GM21717 (cell line): ENCODE data around the gene IQGAP2.
"Not testable (repeated sequence)": the region's sequence is repeated elsewhere in the genome, so short reads cannot be mapped to it uniquely, and the experiment has no call there.

ENCODE experiments used
- ATAC-seq: cut with Tn5 transposase; IDR thresholded peaks from one replicate; pipeline ENCODE4 v1.9.1; 2021; ENCODE audit warnings: mild to moderate bottlenecking, moderate library complexity; ENCODE audit not compliant: unreplicated experiment

IQGAP2 gene

GRCh38 chr5:76735762-76736545 is 332.9 kb downstream of the IQGAP2 start:
- ATAC-seq = no peak

GRCh38 chr5:76736679-76737556 is 333.8 kb downstream of the IQGAP2 start:
- no peak for ATAC-seq

- no peak for ATAC-seq
Measured at GRCh38 chr5:76737846-76738245, 334.8 kb downstream of the IQGAP2 start.

- ATAC-seq = not testable (repeated sequence)
Measured at GRCh38 chr5:76741506-76741905, 338.4 kb downstream of the IQGAP2 start.

GRCh38 chr5:76742583-76742982 is 339.5 kb downstream of the IQGAP2 start:
- ATAC-seq = no peak

- ATAC-seq = no peak
Measured at GRCh38 chr5:76744632-76745031, 341.5 kb downstream of the IQGAP2 start.

GRCh38 chr5:76745670-76746069 is 342.6 kb downstream of the IQGAP2 start:
- no peak for ATAC-seq

- no peak for ATAC-seq
Measured at GRCh38 chr5:76746677-76747076, 343.6 kb downstream of the IQGAP2 start.

- ATAC-seq = no peak
Measured at GRCh38 chr5:76747706-76748105, 344.6 kb downstream of the IQGAP2 start.

- ATAC-seq = no peak
Measured at GRCh38 chr5:76751291-76751690, 348.2 kb downstream of the IQGAP2 start.

GRCh38 chr5:76754668-76755078 is 351.6 kb downstream of the IQGAP2 start:
- ATAC-seq = no peak

- ATAC-seq = no peak
Measured at GRCh38 chr5:76755779-76756637, 352.9 kb downstream of the IQGAP2 start.

- ATAC-seq = no peak
Measured at GRCh38 chr5:76757049-76757448, 354.0 kb downstream of the IQGAP2 start.
